Jurkat, Clone E6-1 (cell line): Measurements from ENCODE around the gene ANTKMT.
"Not testable (repeated sequence)": the region's sequence is repeated elsewhere in the genome, so short reads cannot be mapped to it uniquely, and the experiment has no call there.

Source experiments
- DNase-seq: peaks from one replicate; pipeline ENCODE4 v3.0.0-alpha.2; 2011; ENCODE audit warnings: low read depth, low spot score
- H3K4me3 ChIP-seq: 2 replicates; pipeline ENCODE4 v1.5.1; 2011; ENCODE audit warnings: mild to moderate bottlenecking, low read length, control low read depth, moderate library complexity

The ANTKMT gene

DNA sequence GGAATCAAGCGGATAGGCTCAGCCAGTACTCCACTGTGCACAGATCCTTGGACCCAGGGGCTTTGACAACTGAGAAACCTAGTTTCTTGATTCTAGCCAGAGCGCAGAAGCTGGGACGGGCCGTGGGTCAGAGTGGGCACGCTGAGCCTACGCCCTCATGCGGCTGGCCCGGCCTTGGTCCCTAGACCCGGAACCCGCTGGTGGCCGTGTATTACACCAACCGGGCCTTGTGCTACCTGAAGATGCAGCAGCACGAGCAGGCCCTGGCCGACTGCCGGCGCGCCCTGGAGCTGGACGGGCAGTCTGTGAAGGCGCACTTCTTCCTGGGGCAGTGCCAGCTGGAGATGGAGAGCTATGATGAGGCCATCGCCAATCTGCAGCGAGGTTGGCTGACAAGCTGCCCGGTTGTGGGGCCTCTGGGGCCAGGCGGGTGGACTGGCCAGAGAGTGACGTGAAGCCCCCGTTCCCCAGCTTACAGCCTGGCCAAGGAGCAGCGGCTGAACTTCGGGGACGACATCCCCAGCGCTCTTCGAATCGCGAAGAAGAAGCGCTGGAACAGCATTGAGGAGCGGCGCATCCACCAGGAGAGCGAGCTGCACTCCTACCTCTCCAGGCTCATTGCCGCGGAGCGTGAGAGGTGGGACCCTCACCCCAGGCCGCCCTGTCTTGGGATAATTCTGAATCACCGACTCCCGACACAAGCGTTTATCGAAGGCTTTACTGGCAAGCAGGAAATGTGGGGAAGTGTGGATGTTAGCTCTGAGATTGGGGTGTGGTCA, 39.8 kb upstream of the ANTKMT start:
- DNase-seq, result no peak

DNA sequence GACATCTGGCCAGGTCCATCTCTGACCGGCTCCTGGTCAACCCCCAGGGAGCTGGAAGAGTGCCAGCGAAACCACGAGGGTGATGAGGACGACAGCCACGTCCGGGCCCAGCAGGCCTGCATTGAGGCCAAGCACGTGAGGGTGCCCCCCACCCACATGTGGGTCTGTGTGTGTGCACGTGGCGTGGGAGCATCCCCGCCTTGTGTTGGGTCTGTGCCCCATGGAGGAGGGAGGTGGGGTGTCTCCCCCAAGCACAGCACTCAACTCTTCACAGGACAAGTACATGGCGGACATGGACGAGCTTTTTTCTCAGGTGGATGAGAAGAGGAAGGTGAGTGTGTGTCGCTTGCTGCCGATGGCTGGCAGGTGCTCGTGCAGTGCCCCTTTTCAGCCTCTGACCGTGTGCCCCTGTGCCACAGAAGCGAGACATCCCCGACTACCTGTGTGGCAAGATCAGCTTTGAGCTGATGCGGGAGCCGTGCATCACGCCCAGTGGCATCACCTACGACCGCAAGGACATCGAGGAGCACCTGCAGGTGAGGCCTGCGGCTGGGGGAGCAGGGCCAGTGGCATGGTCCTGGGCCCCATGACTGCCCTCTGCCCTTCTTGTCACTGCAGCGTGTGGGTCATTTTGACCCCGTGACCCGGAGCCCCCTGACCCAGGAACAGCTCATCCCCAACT, 39.1 kb upstream of the ANTKMT start:
- DNase-seq, result no peak
- no peak overlapping the region for H3K4me3 ChIP-seq

More for the DNA sequence above, 39.8 kb upstream of the ANTKMT start:
- peak overlapping the region; percentile 59 for H3K4me3 ChIP-seq

DNA sequence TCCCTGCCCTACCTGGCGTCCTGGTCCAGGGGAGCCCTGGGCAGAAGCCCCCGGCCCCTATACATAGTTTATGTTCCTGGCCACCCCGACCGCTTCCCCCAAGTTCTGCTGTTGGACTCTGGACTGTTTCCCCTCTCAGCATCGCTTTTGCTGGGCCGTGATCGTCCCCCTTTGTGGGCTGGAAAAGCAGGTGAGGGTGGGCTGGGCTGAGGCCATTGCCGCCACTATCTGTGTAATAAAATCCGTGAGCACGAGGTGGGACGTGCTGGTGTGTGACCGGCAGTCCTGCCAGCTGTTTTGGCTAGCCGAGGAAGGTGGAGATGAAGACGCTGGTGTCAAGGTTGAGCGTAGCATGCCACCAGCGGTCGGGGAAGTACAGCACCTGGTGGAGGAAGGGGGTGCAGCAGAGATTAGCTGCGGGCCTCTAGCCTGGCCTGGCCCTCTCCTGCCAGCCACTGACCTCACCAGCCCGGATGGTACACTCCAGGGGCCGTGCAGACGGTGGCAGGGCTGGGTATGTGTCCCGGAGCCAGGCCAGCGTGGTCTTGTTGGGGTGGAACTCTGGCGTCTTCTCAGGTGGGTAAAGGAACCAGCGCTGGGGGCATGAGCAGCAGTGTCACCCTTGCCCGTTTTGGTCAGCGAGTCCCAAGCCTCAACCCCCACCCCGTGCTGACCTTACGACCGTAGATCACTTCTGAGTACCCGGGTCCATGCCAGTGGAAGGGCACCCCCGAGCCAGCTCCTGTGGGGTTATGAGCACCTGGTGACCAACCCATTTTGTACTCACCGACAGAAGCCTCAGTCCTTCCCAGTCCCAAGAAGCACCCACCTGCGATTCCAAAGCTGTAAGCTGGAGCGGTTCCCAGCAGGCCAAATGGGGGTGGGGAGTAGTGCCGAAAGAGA, 38.2 kb upstream of the ANTKMT start:
- DNase-seq, result no peak
- H3K4me3 ChIP-seq, result peak overlapping the region; percentile 57

DNA sequence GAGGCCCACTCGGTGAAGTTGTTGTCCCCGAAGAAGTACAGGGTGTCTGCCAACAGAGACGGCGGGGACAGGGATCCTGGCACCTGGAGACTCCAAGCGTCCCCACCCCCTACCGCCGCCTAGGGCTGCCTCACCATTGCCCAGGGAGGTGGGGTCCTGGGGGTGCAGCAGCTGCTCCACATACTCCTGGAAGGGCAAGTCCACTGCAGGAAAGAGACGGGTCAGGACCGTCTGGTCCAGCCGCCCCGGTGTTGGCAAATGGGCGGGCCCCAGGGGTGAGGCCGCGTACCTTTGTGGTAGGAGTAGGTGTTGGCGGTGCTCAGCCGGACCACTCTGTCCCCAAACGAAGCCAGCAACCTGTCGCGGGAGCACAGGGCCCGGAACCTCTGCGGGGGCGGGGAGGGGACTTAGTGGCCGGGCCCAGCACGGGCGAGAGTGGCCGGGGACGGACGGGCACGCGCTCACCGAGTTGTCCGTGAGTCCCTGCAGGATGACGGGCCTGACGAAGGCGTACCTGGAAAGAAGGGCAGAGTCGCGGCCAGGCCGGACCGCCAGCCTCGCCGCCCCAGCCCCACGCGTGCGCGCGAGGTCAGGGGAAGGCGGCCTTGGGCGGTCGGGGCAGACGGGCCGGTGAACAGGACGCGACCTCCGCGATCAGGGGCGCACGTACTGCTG, 37.4 kb upstream of the ANTKMT start:
- peak overlapping the region; percentile 57 for H3K4me3 ChIP-seq

DNA sequence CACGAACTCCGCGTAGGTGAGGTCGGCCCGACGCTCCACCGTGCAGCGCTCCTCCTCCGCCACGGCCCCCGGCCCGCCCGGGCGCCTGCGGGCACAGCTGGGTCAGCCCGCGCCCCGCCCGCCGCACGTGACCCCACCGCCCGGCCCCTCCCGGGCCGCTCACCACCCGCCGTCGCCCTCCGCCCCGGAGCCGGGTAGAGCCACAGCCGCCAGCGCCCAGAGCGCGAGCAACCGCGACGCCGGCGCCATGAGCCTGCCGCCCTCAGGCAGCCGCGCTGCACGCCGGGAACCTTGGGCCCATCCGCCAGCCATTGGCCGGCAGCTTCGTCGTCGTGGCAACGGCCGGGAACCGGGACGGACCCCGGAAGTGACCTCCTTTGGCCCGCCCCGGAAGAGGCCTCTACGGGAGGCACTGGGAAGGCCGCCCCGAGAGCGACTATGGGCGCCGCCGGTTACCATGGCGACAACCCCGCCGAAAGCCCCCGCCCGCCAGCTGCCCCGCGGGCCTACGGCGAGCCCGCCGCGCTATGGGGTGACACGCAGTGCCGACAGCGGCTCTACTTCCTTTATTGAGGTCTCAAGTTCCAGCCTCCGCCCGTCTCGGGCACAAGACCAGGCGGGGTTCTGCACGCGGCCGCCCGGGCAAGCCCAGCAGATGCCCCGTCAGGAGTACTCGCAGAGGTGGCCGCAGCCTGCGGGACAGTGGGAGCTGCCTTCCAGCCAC, 36.7 kb upstream of the ANTKMT start, which contains the start of gene JMJD8:
TSS of gene JMJD8 (minus strand) at position 264 of the 724 bp plus-strand sequence. CDS start at position 249, 15 bp downstream.
- DNase-seq, result peak; percentile 90

More for the DNA sequence above, 37.4 kb upstream of the ANTKMT start:
- DNase-seq, result no peak

DNA sequence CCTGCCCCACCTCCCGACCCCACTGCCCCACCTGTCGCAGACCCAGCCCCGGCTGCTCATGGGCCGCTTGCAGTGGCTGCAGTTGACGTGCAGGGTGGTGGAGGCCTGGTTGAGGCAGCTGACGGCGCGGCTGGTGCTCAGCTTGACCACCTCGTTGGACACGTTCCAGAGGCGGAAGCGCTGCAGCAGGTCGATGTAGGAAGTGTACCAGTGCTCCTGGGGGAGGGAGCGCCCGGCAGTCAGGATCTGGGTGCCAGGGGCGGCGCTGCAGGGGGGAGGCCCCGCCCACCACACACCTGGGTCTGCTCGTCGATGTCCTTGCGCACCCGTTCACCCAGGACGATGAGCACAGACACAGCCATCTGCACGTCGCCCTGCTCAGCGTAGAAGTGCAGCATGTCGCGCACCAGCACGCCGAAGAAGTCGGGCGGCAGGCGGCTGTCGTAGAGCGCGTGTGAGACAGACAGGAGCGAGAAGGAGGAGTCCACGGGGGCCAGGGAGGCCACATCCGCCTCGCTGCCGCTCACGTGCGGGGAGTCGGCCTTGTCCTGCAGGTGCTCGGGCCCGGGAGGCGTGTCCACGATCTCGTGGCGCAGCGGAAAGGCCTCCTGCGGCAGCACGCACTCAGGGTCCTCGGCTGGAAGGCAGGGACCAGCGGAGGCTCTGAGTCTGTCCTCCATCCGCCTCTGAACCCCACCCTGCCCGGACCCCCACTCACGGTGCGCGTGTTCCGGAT, 35.8 kb upstream of the ANTKMT start:
- DNase-seq, result no peak
- H3K4me3 ChIP-seq, result no peak overlapping the region

More for the DNA sequence above, 36.7 kb upstream of the ANTKMT start, which contains the start of gene JMJD8:
- H3K4me3 ChIP-seq, result peak within 1 kb of the TSS; percentile 57

DNA sequence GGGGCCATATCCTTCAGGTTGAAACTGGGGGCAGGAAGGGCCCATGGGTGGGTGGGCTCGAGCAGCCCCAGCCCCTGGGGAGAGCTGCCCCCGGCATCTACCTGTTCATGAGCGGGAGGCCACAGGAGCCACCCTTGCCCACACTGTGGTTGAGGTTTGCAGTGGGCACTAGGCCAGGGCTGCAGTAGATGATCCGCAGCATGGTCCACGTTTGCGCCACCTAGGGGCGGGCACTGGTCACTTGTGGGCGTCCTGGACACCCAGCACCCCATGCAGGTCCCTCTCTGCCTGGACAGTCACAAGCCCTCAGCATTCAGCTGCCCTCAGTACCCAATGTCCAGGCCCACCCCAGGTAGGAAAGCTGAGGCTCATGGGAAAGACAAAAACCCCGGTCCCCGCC, 35.0 kb upstream of the ANTKMT start:
- DNase-seq, result no peak
- H3K4me3 ChIP-seq, result no peak overlapping the region

DNA sequence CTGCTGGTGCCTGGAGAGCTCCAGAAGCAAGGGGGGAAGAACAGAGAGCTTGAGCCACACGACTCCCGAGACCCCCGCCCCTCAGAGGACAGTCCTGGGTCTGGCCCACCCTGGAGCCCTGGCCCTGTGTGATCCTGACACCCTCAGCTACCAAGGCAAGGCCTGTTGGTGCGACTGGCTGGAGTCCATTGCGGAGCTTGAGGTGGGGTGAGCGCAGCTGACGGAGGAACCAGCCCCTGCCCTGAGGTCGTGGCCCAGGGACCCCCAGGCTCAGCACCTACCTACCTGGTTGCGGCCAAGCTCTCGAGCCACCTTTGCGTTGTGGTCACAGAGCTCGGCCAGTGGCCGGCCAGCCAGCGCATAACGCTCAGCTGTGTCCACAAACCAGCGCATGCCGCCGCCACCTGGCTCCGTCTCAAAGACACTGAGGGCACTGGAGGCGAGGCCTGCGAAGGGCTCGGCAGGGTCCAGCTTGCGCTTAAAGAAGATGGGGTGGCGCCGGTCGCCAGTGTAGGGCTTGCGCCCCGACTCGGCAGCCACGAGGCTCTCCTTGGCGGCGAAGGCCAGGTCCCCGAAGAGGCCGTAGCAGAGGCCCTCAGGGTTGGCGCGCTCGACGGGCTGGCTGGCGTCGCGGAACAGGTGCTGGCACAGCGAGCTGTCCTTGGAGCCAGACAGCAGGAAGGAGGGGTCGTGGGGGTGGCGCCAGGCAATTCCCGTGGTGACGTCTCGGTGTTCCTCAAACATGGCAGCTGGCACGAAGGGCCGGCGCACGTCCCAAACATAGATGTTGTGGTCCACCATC, 34.3 kb upstream of the ANTKMT start:
- no peak for DNase-seq
- no peak overlapping the region for H3K4me3 ChIP-seq

DNA sequence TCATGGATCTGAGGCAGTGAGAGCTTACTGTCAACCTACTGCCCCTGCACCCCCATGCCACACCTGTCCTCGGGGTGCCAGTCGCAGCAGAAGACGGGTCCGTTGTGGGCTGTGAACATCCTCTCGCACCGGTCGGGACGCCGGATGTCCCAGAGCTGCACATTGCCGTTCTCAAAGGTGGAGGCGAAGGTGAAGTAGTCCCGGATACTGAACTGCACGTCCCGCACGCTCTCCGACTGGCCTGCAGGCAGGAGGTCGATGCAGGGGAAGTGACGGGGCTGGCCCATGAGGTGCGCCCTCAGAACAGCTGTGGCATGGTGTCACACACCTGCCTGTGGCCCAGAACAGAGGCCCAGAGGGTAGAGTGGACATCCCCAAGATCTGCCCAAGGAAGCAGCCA, 33.4 kb upstream of the ANTKMT start:
- DNase-seq, result no peak
- no peak overlapping the region for H3K4me3 ChIP-seq

DNA sequence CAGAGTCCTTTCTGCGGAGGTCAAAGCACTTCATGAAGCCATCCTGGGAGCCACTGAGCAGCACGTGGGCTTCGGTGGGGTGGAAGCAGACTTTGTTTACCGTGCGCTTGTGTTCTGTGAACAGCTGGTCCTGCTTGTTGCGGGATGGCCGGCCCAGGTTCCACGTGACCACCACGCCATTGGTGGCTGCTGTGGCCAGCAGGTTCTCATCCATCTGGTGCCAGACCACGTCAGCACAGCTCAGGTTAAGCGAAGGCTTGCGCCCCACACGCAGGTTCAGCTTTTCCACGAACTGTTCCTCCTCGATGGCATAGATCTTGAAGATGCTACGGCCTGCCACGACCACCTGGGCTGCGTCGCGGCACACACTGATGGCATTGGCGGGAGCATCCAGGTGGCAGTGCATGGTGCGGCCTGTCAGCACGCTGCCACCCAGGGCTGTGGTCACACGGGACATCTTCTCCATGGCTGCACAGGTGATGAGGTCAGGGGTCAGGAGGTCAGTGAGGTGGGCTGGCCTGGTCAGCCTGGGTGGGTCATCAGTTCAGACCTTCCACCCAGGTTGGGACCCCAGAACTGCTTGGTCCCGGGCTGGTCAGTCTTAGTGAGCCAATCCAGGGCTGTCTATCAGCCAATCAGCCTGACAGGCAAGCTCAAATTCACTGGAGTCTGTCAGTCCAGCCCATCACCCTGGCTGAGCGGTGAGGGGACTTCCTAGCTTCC, 31.6 kb upstream of the ANTKMT start:
- DNase-seq, result no peak
- H3K4me3 ChIP-seq, result peak overlapping the region; percentile 91

DNA sequence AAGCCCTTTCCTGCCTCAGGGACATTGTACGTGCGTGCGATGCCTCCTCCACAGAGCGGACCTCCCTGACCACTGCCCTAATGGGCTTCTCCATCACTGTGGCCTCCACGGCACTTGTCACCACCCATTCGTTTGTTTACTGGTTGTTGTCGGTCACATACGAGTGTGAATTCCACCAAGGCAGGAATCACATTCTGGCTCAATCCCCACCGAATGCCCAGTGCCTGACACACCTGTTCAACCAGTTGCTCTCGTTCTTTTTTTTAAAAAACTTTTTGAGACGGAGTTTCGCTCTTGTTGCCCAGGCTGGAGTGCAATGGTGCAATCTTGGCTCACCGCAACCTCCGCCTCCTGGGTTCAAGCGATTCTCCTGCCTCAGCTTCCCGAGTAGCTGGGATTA, 29.7 kb upstream of the ANTKMT start:
- DNase-seq, result not testable (repeated sequence)

DNA sequence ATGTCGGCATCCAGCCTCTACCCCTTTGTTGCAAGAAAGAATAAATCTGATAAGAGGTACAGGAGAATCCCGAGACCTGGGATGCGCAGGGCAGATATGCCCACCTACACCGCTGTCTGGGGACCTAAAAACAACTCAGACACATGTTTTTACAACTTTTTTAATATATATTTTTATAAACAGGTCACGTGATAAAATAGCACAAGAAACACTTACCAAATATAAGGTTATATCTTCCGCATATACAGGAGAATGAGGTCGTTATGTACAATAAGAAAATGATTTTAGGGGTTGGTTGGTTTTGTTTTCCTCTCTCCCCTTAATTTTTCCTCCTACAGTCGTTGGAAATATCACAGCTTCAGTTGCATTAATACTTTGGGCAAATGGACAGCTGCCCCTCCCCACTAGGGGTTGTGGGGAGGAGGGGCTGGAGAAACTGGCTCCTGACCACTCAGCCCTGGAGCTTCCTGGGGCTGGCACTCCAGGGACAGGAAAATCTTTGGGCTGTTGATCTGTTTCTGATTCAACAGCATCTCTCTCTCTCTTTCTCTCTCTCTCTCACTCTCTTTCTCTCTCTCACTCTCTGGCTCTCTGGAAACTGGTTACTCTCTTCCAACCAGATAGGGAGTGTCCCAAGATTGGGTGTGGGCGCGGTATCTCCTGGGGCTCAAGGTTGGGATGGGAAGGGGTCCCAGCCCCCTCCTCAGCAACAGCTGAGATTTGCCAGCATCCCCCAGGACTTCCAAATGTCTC, 28.4 kb upstream of the ANTKMT start:
- DNase-seq, result no peak
- H3K4me3 ChIP-seq, result no peak overlapping the region

More for the DNA sequence above, 29.7 kb upstream of the ANTKMT start:
- H3K4me3 ChIP-seq, result not testable (repeated sequence)

DNA sequence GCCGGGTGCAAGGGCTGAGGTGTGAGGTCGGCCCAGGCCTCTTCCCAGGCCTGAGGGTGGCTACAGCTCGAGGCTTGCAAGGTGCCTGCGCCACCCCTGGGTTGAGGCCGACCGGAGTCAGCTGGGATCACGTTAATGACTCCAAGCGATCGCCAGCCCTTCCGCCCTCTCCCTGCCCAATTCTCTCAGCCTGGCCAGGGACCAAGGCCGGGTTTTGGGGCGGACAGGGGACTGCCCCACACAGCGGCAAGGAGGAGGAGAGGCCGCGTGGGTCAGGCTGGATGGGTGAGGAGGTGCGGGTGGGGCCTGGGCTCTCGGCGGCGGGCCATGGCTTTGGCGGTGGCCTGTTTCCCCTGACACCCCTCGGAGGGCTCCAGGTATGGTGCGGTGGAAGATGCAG, 27.6 kb upstream of the ANTKMT start:
- DNase-seq, result no peak
- no peak overlapping the region for H3K4me3 ChIP-seq

DNA sequence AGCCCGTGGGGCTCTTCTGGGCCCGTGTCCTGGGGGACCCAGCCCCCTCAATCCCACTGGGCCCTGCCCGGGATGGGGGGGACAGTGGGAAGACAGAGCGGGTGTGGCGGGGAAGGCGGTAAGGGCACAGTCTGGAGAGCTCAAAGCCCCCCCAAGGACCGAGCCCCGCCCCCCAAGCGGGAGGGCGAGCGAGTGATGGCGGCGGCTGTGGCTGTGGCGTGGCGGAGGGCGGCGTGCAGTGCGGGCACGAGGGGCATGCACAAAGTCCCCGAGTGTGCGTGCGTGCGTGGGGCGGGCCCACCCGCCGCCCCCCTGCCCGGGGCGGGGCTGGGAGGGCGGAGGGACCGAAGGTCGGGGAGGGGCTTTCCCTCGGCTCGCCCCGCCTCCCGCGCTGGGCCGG, 27.2 kb upstream of the ANTKMT start:
- H3K4me3 ChIP-seq, result no peak overlapping the region
- no peak for DNase-seq

DNA sequence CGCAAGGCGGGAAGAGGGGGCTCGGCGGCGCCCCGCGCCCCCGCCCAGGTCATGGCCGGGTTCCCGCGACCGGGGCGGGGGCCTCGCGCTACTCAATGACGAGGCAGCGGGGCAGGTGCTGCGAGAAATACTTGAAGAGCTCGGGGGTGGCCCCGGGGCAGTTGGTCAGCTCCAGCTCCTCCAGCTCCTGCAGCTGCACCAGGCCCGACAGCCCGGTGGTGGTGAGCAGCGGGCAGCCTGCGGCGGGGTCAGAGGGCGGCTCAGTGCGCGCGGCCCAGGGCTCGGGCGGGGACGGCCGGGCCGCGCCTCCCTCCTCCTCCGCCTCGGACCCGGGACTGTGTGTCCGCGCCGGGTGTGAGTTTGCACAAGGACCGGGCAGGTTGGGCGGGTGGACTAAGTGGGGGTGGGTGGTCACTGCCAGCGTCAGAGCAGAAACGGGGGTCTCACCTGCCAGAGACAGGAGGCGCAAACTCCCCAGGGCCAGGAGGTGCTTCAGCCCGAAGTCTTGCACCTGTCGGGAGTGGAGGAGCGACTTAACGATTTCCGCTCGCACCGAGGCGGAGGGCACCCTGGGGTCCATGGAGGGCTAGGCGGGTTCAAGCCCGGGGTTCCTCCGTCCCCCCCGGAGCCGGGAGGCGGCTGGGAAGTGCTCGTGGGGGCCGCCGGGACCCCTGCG, 26.6 kb upstream of the ANTKMT start:
- no peak for DNase-seq
- peak overlapping the region; percentile 63 for H3K4me3 ChIP-seq
